Smooth muscle cell (in vitro differentiated cells): Measurements from ENCODE around the gene LMF2. TPM values are rescaled to one million over a fixed set of nuclear protein-coding genes. Genes with fewer than 3 reads are reported as not detected.
"Not testable (repeated sequence)": the region's sequence is repeated elsewhere in the genome, so short reads cannot be mapped to it uniquely, and the experiment has no call there.

Experiments used
- DNase-seq: peaks from one replicate; lab custom pipeline; 2025; ENCODE audit not compliant: unreplicated experiment; lab: John Stamatoyannopoulos, UW
- H2AFZ ChIP-seq: fragments of 200-600 bp; sonication (generic); 2 replicates; pipeline ENCODE4 v1.6.0; 2016; ENCODE audit warnings: antibody characterized with exemption, low read depth, mild to moderate bottlenecking
- H3F3A ChIP-seq: fragments of 200-600 bp; sonication (generic); 2 replicates; pipeline ENCODE4 v1.6.0; 2017; ENCODE audit warnings: antibody characterized with exemption, low read depth
- H3K27ac ChIP-seq: fragments of 200-600 bp; sonication (generic); 2 replicates; pipeline ENCODE4 v1.5.1; 2016; ENCODE audit warnings: low read depth, mild to moderate bottlenecking
- H3K27me3 ChIP-seq: fragments of 200-600 bp; sonication (generic); 2 replicates; pipeline ENCODE4 v1.6.1; 2016; ENCODE audit warnings: low read depth, mild to moderate bottlenecking
- H3K36me3 ChIP-seq: fragments of 200-600 bp; sonication (generic); 2 replicates; pipeline ENCODE4 v1.5.1; 2016; ENCODE audit warnings: low read depth
- H3K4me1 ChIP-seq: fragments of 200-600 bp; sonication (generic); 2 replicates; pipeline ENCODE4 v1.5.1; 2016; ENCODE audit warnings: low read depth
- H3K4me2 ChIP-seq: fragments of 200-600 bp; sonication (generic); 2 replicates; pipeline ENCODE4 v1.6.0; 2016; ENCODE audit warnings: mild to moderate bottlenecking
- H3K4me3 ChIP-seq: fragments of 200-600 bp; sonication (generic); 2 replicates; pipeline ENCODE4 v1.5.1; 2016; ENCODE audit warnings: mild to moderate bottlenecking
- H3K79me2 ChIP-seq: fragments of 200-600 bp; sonication (generic); 2 replicates; pipeline ENCODE4 v1.6.0; 2016; ENCODE audit warnings: low read depth, mild to moderate bottlenecking
- H3K9ac ChIP-seq: fragments of 200-600 bp; sonication (generic); 2 replicates; pipeline ENCODE4 v1.6.0; 2016; ENCODE audit warnings: low read depth
- H3K9me3 ChIP-seq: fragments of 200-600 bp; sonication (generic); replicated peaks from 2 replicates; pipeline ENCODE4 v1.5.1; 2016; ENCODE audit warnings: low read depth
- H4K20me1 ChIP-seq: fragments of 200-600 bp; sonication (generic); 2 replicates; pipeline ENCODE4 v1.6.0; 2016; ENCODE audit warnings: low read depth
- WGBS: methylation state at CpG from one replicate; pipeline ENCODE4 v1.1.7; 2016; ENCODE audit warnings: low lambda C conversion rate; 5-methylcytosine and 5-hydroxymethylcytosine counted together
- polyA plus RNA-seq: library from polyadenylated mRNA; unstranded; fragments of >200 nt; fragmentation: Nextera tagmentation; extraction: Ambion mirVana; gene quantifications from 2 replicates; pipeline ENCODE4 v1.2.1, GENCODE V29; 2016
- total RNA-seq: library from RNA; depleted of rRNA; stranded (reverse); fragments of >200 nt; gene quantifications from 2 replicates; pipeline ENCODE4 v1.2.3, GENCODE V29; 2014
- TF ChIP-seq, protein P1 (sequence below): fragments of 200-600 bp; sonication (generic); IDR thresholded peaks from 2 replicates; pipeline ENCODE4 v1.5.1; 2017; ENCODE audit warnings: borderline replicate concordance, mild to moderate bottlenecking, antibody characterized with exemption; ENCODE audit not compliant: insufficient read depth, poor library complexity, severe bottlenecking

The LMF2 gene
- total and polyA plus RNA-seq, 2 experiments from 2014 or later, result 53.5 to 130 TPM

DNA sequence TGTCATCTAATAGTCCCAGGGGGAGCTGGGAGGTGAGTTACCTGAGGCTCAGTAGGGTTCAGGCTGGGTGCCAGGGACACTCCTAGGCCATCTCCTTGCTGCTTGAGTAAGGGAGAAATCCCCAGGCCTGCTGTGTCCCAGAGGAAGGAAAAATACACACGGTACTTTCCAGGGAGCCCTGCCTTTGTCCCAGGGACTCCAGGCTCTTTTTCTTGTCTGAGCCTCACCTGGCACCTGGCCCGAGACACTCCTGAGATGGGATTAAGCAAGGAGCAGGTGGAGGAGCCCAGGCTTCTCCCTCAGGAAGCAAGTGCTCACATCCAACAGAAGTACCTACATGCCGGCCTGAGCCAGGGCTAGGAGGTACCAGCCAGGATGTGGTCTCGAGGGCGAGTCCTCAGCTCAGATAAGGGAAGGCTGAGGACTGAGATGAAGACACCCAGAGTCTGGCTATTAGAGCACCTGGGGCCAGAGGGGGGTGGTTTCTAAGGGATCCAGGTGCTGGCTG is 37.3 kb upstream of the LMF2 start:
- TF ChIP-seq, protein P1, sequence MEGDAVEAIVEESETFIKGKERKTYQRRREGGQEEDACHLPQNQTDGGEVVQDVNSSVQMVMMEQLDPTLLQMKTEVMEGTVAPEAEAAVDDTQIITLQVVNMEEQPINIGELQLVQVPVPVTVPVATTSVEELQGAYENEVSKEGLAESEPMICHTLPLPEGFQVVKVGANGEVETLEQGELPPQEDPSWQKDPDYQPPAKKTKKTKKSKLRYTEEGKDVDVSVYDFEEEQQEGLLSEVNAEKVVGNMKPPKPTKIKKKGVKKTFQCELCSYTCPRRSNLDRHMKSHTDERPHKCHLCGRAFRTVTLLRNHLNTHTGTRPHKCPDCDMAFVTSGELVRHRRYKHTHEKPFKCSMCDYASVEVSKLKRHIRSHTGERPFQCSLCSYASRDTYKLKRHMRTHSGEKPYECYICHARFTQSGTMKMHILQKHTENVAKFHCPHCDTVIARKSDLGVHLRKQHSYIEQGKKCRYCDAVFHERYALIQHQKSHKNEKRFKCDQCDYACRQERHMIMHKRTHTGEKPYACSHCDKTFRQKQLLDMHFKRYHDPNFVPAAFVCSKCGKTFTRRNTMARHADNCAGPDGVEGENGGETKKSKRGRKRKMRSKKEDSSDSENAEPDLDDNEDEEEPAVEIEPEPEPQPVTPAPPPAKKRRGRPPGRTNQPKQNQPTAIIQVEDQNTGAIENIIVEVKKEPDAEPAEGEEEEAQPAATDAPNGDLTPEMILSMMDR, result no peak
- 79% methylated on average over 5 of the region's 5 CpGs for WGBS
- Histone ChIP-seq H3K4me3 (peak overlapping the region; percentile 35), H3K36me3 (no peaks in the 10 kb centered on the region), H3K9ac (peak overlapping the region; percentile 41), H3K27me3 (no peaks in the 10 kb centered on the region), H3K27ac (peak overlapping the region; percentile 47), H3K79me2 (no peaks in the 10 kb centered on the region), H3K9me3 (no peaks in the 10 kb centered on the region), H3K4me2 (peak overlapping the region; percentile 85), H3K4me1 (peaks cover 15% of the 10 kb centered on the region), H3F3A (no peaks in the 10 kb centered on the region), H4K20me1 (no peaks in the 10 kb centered on the region), H2AFZ (peak overlapping the region; percentile 75)
- DNase-seq, result no peak

DNA sequence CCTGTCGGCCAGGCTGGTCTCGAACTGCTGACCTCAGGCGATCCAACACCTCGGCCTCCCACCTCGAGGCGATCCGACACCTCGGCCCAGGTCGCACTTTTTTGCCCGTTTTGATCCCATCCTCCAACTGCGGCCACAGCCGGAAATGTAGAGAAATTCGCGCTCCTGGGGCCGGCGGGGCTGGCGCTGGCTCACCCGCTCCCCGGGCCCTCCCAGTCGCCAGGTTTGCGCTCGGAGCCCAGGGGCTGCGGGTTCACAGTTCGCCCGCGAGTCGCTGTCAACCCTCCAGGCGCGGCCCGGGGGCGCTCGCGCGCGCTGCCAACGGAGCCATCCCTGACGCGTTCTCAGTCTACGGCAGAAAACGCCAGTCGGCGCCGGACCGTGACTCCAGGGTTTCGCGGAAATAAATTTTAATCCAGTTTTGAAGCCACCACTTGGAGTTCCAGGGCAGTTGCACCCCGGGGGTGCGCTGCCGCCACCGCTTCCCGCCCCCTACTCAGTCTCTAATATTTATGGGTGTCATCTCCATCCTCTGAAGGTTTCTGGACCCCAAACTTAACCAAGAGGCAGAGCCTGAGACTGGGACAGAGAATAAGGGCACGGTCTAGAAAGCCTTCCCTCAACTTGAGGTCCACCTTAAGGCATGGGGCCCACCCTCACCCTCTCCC is 36.7 kb upstream of the LMF2 start:
- H3K4me3 ChIP-seq, result peak overlapping the region; percentile 35
- no peaks in the 10 kb centered on the region for H3K36me3 ChIP-seq
- TF ChIP-seq, protein P1, result peak; percentile 49

DNA sequence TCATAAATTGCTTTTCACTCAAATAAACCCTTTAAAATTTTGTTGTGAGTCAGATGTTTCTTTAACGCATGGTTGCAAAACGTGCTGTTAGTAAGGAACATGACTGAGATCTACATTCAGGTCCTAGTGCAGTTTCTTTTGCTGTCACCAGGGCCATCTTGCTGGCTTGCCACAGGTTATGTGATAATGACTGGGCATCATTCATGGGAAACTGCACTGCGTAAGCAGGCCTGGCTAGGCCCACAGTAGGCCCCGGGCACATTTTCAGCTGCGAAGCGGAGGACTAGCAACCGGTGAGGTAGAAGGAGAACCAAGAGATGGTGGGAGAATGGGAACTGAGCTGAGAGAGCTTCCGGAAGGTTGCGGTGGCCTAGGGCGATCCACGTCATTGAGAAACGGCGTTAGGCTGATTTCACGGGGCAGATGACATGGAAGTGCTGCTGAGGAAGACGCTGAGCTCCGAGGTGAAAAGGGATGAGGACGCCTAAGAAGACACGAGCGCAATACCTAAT is 35.0 kb upstream of the LMF2 start:
- Histone ChIP-seq H3K36me3 (no peaks in the 10 kb centered on the region), H3F3A (peaks cover 19% of the 10 kb centered on the region), H3K79me2 (no peaks in the 10 kb centered on the region), H2AFZ (no peak overlapping the region), H3K4me2 (no peak overlapping the region), H3K9me3 (no peaks in the 10 kb centered on the region), H4K20me1 (no peaks in the 10 kb centered on the region), H3K27me3 (no peaks in the 10 kb centered on the region), H3K4me1 (peaks cover 30% of the 10 kb centered on the region), H3K4me3 (no peak overlapping the region), H3K27ac (peak overlapping the region; percentile 100), H3K9ac (peak overlapping the region; percentile 11)
- no peak for DNase-seq
- 87% methylated on average over 19 of the region's 19 CpGs for WGBS
- TF ChIP-seq, protein P1, result no peak

More for the DNA sequence above, 36.7 kb upstream of the LMF2 start:
- Histone ChIP-seq H3K9me3 (no peaks in the 10 kb centered on the region), H4K20me1 (no peaks in the 10 kb centered on the region), H3K79me2 (no peaks in the 10 kb centered on the region), H2AFZ (peak overlapping the region; percentile 75), H3K9ac (peak overlapping the region; percentile 47), H3K27me3 (no peaks in the 10 kb centered on the region), H3K4me2 (peak overlapping the region; percentile 85), H3F3A (peaks cover 3% of the 10 kb centered on the region), H3K27ac (peak overlapping the region; percentile 47), H3K4me1 (peaks cover 18% of the 10 kb centered on the region)
- WGBS, result 12% methylated on average over 52 of the region's 52 CpGs
- DNase-seq, result peak; percentile 53

DNA sequence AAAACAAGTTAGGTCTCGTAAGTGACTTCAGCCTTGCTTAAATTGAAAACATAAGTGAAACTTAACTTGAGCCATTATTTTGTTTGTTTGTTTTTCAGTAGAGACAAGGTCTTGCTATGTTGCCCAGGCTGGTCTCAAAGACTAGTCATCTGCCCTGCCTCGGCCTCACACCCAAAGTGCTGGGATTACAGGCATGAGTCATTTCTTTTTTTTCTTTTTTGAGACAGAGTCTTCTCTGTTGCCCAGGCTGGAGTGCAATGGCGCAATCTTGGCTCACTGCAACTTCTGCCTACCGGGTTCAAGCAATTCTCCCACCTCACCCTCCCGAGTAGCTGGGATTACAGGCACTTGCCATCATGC is 34.1 kb upstream of the LMF2 start:
- Histone ChIP-seq H3K4me2 (peak overlapping the region; percentile 26), H3K4me1 (peaks cover 30% of the 10 kb centered on the region)
- 15% methylated on average over 5 of the region's 5 CpGs for WGBS

More for the DNA sequence above, 34.1 kb upstream of the LMF2 start:
- not testable (repeated sequence) for H3K36me3 ChIP-seq, DNase-seq, H3K4me3 ChIP-seq, H2AFZ ChIP-seq, H4K20me1 ChIP-seq, H3K79me2 ChIP-seq, H3K27me3 ChIP-seq, H3K9me3 ChIP-seq
- Histone ChIP-seq H3K9ac (peak overlapping the region; percentile 96), H3F3A (peaks cover 24% of the 10 kb centered on the region), H3K27ac (peak overlapping the region; percentile 100)
